T-cell (primary cell): ENCODE results near the gene DRD3. TPM values are rescaled to one million over a fixed set of nuclear protein-coding genes. Genes with fewer than 3 reads are reported as not detected.
A peak's percentile ranks its signal among the peaks of the same experiment; 100 is the strongest.

Experiments used
- ATAC-seq, 4 experiments: fragments of 200-7000 bp in 3 of 4; fragments of 150-1000 bp in 1 of 4; cut with Tn5 transposase; replicated peaks in 1 of 4; 1 replicate in 3 of 4; 2 replicates in 1 of 4; pipeline ENCODE4 v1.10.0; 2021; ENCODE audit warnings: moderate library complexity in 3 of 4, mild to moderate bottlenecking in 2 of 4, moderate number of reproducible peaks in 1 of 4
- CTCF ChIA-PET, 2 donors: fragments of 300-600 bp; sonication (Branson Sonifier 250); formaldehyde crosslinking; loops; one replicate each; lab custom pipeline; 2022; ENCODE audit warnings: antibody characterized with exemption in 2 of 2; lab: Charles Lee
- POLR2A ChIA-PET, 2 donors: fragments of 300-600 bp; sonication (Branson Sonifier 250); formaldehyde crosslinking; loops; one replicate each; lab custom pipeline; 2022; ENCODE audit warnings: antibody characterized with exemption in 2 of 2; lab: Charles Lee
- DNase-seq, 35 experiments: peaks; one replicate each; pipeline versions ENCODE4 v3.0.0 to v3.0.0-alpha.2; 2013 to 2023
- H3K27ac ChIP-seq: one replicate; pipeline ENCODE4 v1.5.1; 2013; ENCODE audit warnings: low read length
- H3K27me3 ChIP-seq, 2 experiments: replicated peaks in 1 of 2; 1 replicate in 1 of 2; 2 replicates in 1 of 2; pipeline versions ENCODE4 v1.6.1 to v1.7.0; 2013; ENCODE audit warnings: low read length in 1 of 2, mixed read lengths in 1 of 2; ENCODE audit not compliant: control insufficient read depth in 2 of 2, insufficient read depth in 2 of 2; ENCODE audit errors: extremely low read depth in 1 of 2
- H3K36me3 ChIP-seq, 2 donors: 1 replicate in 1 of 2; 2 replicates in 1 of 2; pipeline versions ENCODE4 v1.6.1 to v1.7.0; 2013; ENCODE audit warnings: low read length in 1 of 2; ENCODE audit not compliant: control insufficient read depth in 2 of 2, insufficient read depth in 1 of 2; ENCODE audit errors: extremely low read depth in 1 of 2
- H3K4me1 ChIP-seq, 2 experiments: 1 replicate in 1 of 2; 2 replicates in 1 of 2; pipeline versions ENCODE4 v1.6.1 to v1.7.0; 2013; ENCODE audit warnings: low read length in 2 of 2, mixed read lengths in 1 of 2; ENCODE audit not compliant: insufficient read depth in 2 of 2, control insufficient read depth in 1 of 2; ENCODE audit errors: extremely low read depth in 1 of 2
- H3K4me3 ChIP-seq, 2 donors: 1 replicate in 1 of 2; 2 replicates in 1 of 2; pipeline versions ENCODE4 v1.5.1 to v1.7.0; 2013; ENCODE audit warnings: mild to moderate bottlenecking in 2 of 2, low read length in 1 of 2, moderate library complexity in 1 of 2; ENCODE audit not compliant: control insufficient read depth in 1 of 2; ENCODE audit errors: extremely low read depth in 1 of 2
- H3K9me3 ChIP-seq: 2 replicates; pipeline ENCODE4 v1.7.0; 2013
- H3K27ac Mint-ChIP-seq, 2 donors: one replicate each; pipeline ENCODE4 v1.8.0; 2020 to 2021; ENCODE audit warnings: mild to moderate bottlenecking in 2 of 2, mixed read lengths in 2 of 2
- H3K27me3 Mint-ChIP-seq, 2 donors: one replicate each; pipeline ENCODE4 v1.8.0; 2021 to 2022; ENCODE audit warnings: mixed read lengths in 2 of 2
- H3K36me3 Mint-ChIP-seq: one replicate; pipeline ENCODE4 v1.8.0; 2021; ENCODE audit warnings: mixed read lengths
- H3K4me1 Mint-ChIP-seq, 3 donors: one replicate each; pipeline ENCODE4 v1.8.0; 2020 to 2022; ENCODE audit warnings: mixed read lengths in 3 of 3, mild to moderate bottlenecking in 1 of 3
- H3K4me3 Mint-ChIP-seq, 3 donors: one replicate each; pipeline ENCODE4 v1.8.0; 2020 to 2022; ENCODE audit warnings: mild to moderate bottlenecking in 3 of 3, mixed read lengths in 3 of 3, moderate library complexity in 3 of 3
- H3K9me3 Mint-ChIP-seq, 3 donors: one replicate each; pipeline ENCODE4 v1.8.0; 2020 to 2022; ENCODE audit warnings: mixed read lengths in 3 of 3
- WGBS: methylation state at CpG from one replicate; pipeline ENCODE4 v1.1.5; 2013; ENCODE audit warnings: missing lambda C conversion rate; ENCODE audit not compliant: insufficient coverage; 5-methylcytosine and 5-hydroxymethylcytosine counted together
- total RNA-seq, 35 experiments: library from RNA in 6 of 35; stranded (reverse) in 6 of 35; fragments of 120-200 nt in 1 of 35; gene quantifications; one replicate each; pipeline versions ENCODE4 v1.2.1 to v1.2.4 and lab custom pipeline; 2013 to 2026

Gene DRD3
- total RNA-seq, 5 donors from 2014 or later (not counting 1 experiment from before 2014, with no cell fraction given) = 0.23 to 0.26 TPM; not detected in 3

DNA sequence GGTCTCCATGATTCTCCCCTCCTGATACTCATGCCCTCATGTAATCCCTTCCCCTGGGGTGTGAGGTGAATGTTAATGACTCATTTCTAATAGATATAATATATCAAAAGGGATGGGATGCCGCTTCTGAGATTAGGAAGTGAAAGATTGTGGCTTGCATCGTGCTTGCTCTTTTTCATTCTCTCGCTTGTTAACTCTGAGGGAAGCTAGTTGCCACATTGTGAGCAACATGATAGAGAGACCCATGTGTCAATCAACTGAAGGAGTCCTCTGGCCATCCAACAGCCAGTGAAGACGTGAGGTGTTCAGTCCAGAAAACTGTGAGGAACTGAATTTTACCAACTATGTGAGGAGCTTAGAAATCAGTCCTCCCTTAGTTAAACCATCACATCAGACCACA, 28.9 kb upstream of the DRD3 start:
- ATAC-seq (no peak), DNase-seq (no peak)
- POLR2A ChIA-PET = no interaction called here
- no peaks in the 10 kb centered on the region for H3K9me3 ChIP-seq
- peaks cover 3% of the 10 kb centered on the region for H3K36me3 Mint-ChIP-seq
- H3K4me3 Mint-ChIP-seq = no peak overlapping the region
- H3K4me1 Mint-ChIP-seq = peaks cover 0 to 17% (median 0%) of the 10 kb centered on the region in 3 donors
- H3K27me3 ChIP-seq = no peaks in the 10 kb centered on the region
- H3K4me1 ChIP-seq = peaks cover 0 to 12% of the 10 kb centered on the region in 2 experiments
- H3K36me3 ChIP-seq = no peaks in the 10 kb centered on the region
- CTCF ChIA-PET = no interaction called here
- H3K27ac Mint-ChIP-seq = no peak overlapping the region
- no peaks in the 10 kb centered on the region for H3K27me3 Mint-ChIP-seq
- H3K27ac ChIP-seq = no peak overlapping the region
- H3K4me3 ChIP-seq = no peak overlapping the region
- peaks cover 0 to 4% (median 0%) of the 10 kb centered on the region in 3 donors for H3K9me3 Mint-ChIP-seq
- WGBS = 44% methylated on average over 3 of the region's 4 CpGs

DNA sequence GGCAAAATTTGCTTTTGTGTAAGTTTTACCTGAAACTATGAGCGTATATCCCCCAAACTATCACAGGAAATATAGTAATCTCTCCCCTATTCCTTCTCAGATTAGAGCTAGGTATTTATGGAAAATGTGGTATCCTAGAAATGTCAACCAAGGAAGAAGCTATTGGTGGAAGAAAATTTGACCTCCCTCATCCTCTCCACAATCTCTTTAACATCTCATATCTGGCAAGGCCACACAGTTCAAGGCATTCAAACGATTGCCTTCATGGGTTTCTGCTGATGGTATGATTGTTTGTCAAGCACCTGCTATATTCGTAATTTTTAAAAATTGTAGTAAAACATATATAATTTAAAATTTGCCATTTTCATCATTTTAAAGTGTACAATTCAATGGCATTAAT, 27.5 kb upstream of the DRD3 start:
- Mint-ChIP-seq H3K4me3 (no peak overlapping the region), H3K36me3 (peaks cover 3% of the 10 kb centered on the region), H3K27ac (no peak overlapping the region), H3K9me3 (peaks cover 0 to 4% (median 0%) of the 10 kb centered on the region in 3 donors), H3K4me1 (peaks cover 0 to 5% (median 0%) of the 10 kb centered on the region in 3 donors), H3K27me3 (no peaks in the 10 kb centered on the region)
- ChIA-PET POLR2A (interaction anchor here in 1 of 2 donors (0.5 kb wide), 1 partner anchor 88 kb away, joined by 3 read pairs; the partner anchor contains the start of gene TIGIT), CTCF (no interaction called here)
- Histone ChIP-seq H3K9me3 (no peaks in the 10 kb centered on the region), H3K36me3 (no peaks in the 10 kb centered on the region), H3K4me3 (no peak overlapping the region), H3K4me1 (no peaks in the 10 kb centered on the region), H3K27me3 (no peaks in the 10 kb centered on the region), H3K27ac (no peak overlapping the region)
- no peak for DNase-seq
- no peak for ATAC-seq
- no CpG with 5 or more reads among the region's 3 CpGs for WGBS

DNA sequence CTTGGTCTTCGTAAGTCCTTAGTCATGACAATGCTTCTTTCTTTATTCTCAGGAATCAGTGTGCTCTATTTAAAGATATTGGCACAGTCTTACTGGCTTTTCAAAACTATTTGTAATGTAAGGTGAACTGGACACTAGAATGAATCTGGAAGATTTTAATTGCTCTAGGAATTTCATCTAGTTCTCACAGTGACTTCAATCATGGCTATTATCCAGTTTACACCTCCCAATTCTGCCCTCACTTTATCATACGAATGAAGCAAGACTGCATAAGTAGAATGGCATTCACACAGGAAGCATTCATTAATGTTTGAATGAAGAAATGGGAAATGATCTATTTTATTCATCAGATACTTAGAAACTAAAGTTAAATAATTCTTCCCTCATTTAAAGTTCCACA, 26.7 kb upstream of the DRD3 start:
- CTCF ChIA-PET = no interaction called here

DNA sequence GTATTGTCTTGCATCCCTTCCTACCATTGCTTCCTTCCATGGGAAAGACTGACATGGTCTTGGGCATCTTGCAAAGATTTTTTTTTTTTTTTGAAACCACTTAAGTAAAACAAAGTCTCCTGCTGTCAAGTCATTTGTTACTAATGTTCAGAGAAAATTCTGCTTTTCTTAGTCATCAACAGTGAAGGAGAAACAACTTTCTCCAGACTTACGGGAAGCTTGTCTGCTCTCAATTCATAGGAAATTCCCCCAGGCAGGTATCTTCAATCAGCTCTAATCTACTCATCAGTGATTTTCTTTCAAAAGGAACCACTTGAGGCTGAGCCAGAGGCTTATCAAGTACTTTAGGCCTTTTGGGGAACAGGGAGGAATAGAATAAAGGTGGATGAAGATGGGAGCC, 15.9 kb upstream of the DRD3 start:
- CTCF ChIA-PET = no interaction called here
- no peaks in the 10 kb centered on the region for H3K9me3 ChIP-seq

More for the DNA sequence above, 26.7 kb upstream of the DRD3 start:
- no peaks in the 10 kb centered on the region for H3K36me3 ChIP-seq
- Mint-ChIP-seq H3K9me3 (peaks cover 0 to 3% (median 0%) of the 10 kb centered on the region in 3 donors), H3K27ac (no peak overlapping the region), H3K4me1 (peaks cover 0 to 4% (median 0%) of the 10 kb centered on the region in 3 donors), H3K4me3 (no peak overlapping the region), H3K36me3 (peaks cover 1% of the 10 kb centered on the region), H3K27me3 (no peaks in the 10 kb centered on the region)
- H3K4me3 ChIP-seq = no peak overlapping the region
- H3K4me1 ChIP-seq = no peaks in the 10 kb centered on the region
- no peak for DNase-seq
- no peak for ATAC-seq
- no peak overlapping the region for H3K27ac ChIP-seq
- POLR2A ChIA-PET = no interaction called here
- H3K9me3 ChIP-seq = no peaks in the 10 kb centered on the region
- H3K27me3 ChIP-seq = no peaks in the 10 kb centered on the region
- WGBS = no CpG with 5 or more reads among the region's 2 CpGs

DNA sequence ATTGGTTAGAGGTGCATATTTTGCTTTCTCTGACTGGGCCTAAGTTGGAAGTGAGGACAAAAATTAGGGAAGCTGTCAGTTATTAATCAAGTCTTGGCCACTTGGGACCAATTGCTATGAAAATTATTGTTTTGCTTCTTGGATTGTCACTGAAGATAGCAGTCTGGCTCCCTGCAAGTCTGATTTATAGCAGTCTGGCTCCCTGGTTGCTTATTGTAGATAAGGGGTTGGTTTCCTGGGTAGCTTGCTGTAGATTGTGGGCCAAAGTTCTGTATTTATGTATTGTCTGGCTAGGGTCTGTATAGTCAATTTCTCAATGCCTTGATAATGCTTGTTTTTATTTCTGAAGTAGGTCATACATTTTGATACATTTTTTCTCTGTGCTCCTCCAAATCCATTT, 13.3 kb upstream of the DRD3 start:
- ATAC-seq = no peak
- Mint-ChIP-seq H3K9me3 (no peaks in the 10 kb centered on the region), H3K27me3 (no peaks in the 10 kb centered on the region), H3K4me1 (no peaks in the 10 kb centered on the region), H3K36me3 (no peaks in the 10 kb centered on the region), H3K27ac (no peak overlapping the region), H3K4me3 (no peak overlapping the region)
- H3K4me3 ChIP-seq = no peak overlapping the region
- no peak for DNase-seq
- no peaks in the 10 kb centered on the region for H3K9me3 ChIP-seq
- H3K27ac ChIP-seq = no peak overlapping the region
- no peaks in the 10 kb centered on the region for H3K27me3 ChIP-seq
- CTCF ChIA-PET = interaction anchor here in 1 of 2 donors (1.3 kb wide), 1 partner anchor 50 kb away, joined by 3 read pairs; no protein-coding TSS in a partner anchor
- H3K4me1 ChIP-seq = no peaks in the 10 kb centered on the region
- H3K36me3 ChIP-seq = no peaks in the 10 kb centered on the region
- POLR2A ChIA-PET = no interaction called here

More for the DNA sequence above, 15.9 kb upstream of the DRD3 start:
- Histone ChIP-seq H3K4me1 (no peaks in the 10 kb centered on the region), H3K4me3 (no peak overlapping the region), H3K27me3 (no peaks in the 10 kb centered on the region), H3K36me3 (no peaks in the 10 kb centered on the region), H3K27ac (no peak overlapping the region)
- Mint-ChIP-seq H3K9me3 (no peaks in the 10 kb centered on the region), H3K4me1 (no peaks in the 10 kb centered on the region), H3K27me3 (no peaks in the 10 kb centered on the region), H3K4me3 (no peak overlapping the region), H3K27ac (no peak overlapping the region), H3K36me3 (no peaks in the 10 kb centered on the region)
- ATAC-seq (no peak), DNase-seq (no peak)
- POLR2A ChIA-PET = no interaction called here
- no CpG with 5 or more reads among the region's 1 CpG for WGBS

DNA sequence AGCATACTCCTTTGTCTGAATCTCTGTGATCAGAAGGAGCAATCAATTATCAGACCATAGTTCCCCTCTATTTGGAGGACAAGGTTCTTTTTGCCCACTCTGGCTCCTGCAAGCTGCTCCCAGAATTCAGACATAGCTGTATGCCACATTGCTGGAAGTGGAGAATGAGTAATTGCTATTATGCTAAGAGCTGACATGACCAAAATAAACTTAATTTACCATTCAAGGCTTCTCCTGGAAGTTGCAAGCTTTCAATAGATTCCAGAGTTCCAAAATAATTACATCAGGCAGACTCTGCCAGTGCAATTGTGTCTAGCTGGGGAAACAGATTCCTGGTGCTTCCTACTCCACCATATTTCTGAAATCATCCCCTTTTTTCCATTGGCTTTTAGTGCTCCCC, 7.6 kb upstream of the DRD3 start:
- ATAC-seq = no peak
- H3K27me3 ChIP-seq = no peaks in the 10 kb centered on the region
- Mint-ChIP-seq H3K4me1 (no peaks in the 10 kb centered on the region), H3K36me3 (peaks cover 7% of the 10 kb centered on the region), H3K27me3 (no peaks in the 10 kb centered on the region), H3K9me3 (peaks cover 6 to 13% (median 8%) of the 10 kb centered on the region in 3 donors), H3K27ac (peak overlapping the region in 1 of 2 donors; percentile 18), H3K4me3 (no peak overlapping the region)
- H3K27ac ChIP-seq = no peak overlapping the region
- POLR2A ChIA-PET = no interaction called here
- no peak for DNase-seq
- H3K9me3 ChIP-seq = no peaks in the 10 kb centered on the region
- CTCF ChIA-PET = no interaction called here
- no peak overlapping the region for H3K4me3 ChIP-seq
- no peaks in the 10 kb centered on the region for H3K4me1 ChIP-seq
- H3K36me3 ChIP-seq = no peaks in the 10 kb centered on the region
